SU-DHL-6 (cell line): ENCODE measurements around the gene MMP11.

ENCODE experiments used
- CTCF ChIP-seq: fragments of 200-600 bp; sonication (generic); IDR thresholded peaks from one replicate; pipeline ENCODE4 v1.5.1; 2017; ENCODE audit warnings: antibody characterized with exemption, mild to moderate bottlenecking, low read length, moderate library complexity; ENCODE audit not compliant: insufficient read depth, poor library complexity, severe bottlenecking
- EZH2phosphoT487 ChIP-seq: fragments of 200-600 bp; sonication (generic), shearing (Covaris generic); conservative IDR thresholded peaks from 2 replicates; pipeline ENCODE4 v1.6.1; 2018; ENCODE audit warnings: mild to moderate bottlenecking, antibody characterized with exemption, low read length, moderate library complexity, mixed read lengths

GRCh38 chr22:23744485-23744884 lies 28.2 kb upstream of the MMP11 start:
- no peak for TF ChIP-seq CTCF
- TF ChIP-seq EZH2phosphoT487 = no peak
